ENCODE data around the gene PNMA6E. TPM values are rescaled to one million over a fixed set of nuclear protein-coding genes. Genes with fewer than 3 reads are reported as not detected.

The PNMA6E gene
- total RNA-seq, 1 donor from 2014 or later, result not detected

GRCh38 chrX:153381684-153382532 is 19.2 kb downstream of the PNMA6E start:
- no peak overlapping the region for H3K4me3 Mint-ChIP-seq (ENCODE audit: unreplicated experiment)
- DNase-seq, result no peak
- TF ChIP-seq CTCF (IDR thresholded peaks at IDR 0.05; ENCODE audit: partially characterized antibody, unreplicated experiment), result no peak
- H3K27ac Mint-ChIP-seq (ENCODE audit: unreplicated experiment), result no peak overlapping the region
- no peaks in the 10 kb centered on the region for H3K36me3 Mint-ChIP-seq (ENCODE audit: unreplicated experiment)
- H3K4me1 Mint-ChIP-seq (ENCODE audit: low read depth, unreplicated experiment), result no peaks in the 10 kb centered on the region
- H3K9me3 Mint-ChIP-seq (ENCODE audit: unreplicated experiment), result no peaks in the 10 kb centered on the region
- no peaks in the 10 kb centered on the region for H3K27me3 Mint-ChIP-seq (ENCODE audit: unreplicated experiment)

- Mint-ChIP-seq H3K27me3 (ENCODE audit: unreplicated experiment) (peaks cover 2% of the 10 kb centered on the region), H3K4me1 (ENCODE audit: low read depth, unreplicated experiment) (no peaks in the 10 kb centered on the region), H3K27ac (ENCODE audit: unreplicated experiment) (no peak overlapping the region), H3K4me3 (ENCODE audit: unreplicated experiment) (no peak overlapping the region), H3K36me3 (ENCODE audit: unreplicated experiment) (no peaks in the 10 kb centered on the region), H3K9me3 (ENCODE audit: unreplicated experiment) (peaks cover 2% of the 10 kb centered on the region)
- no peak for DNase-seq
- TF ChIP-seq CTCF (IDR thresholded peaks at IDR 0.05; ENCODE audit: partially characterized antibody, unreplicated experiment), result no peak
These were observed 20.5 kb downstream of the PNMA6E start for GRCh38 chrX:153380691-153381090.

- H3K4me3 Mint-ChIP-seq (ENCODE audit: unreplicated experiment), result no peak overlapping the region
- H3K9me3 Mint-ChIP-seq (ENCODE audit: unreplicated experiment), result peaks cover 2% of the 10 kb centered on the region
- no peaks in the 10 kb centered on the region for H3K36me3 Mint-ChIP-seq (ENCODE audit: unreplicated experiment)
- H3K27ac Mint-ChIP-seq (ENCODE audit: unreplicated experiment), result no peak overlapping the region
- peaks cover 2% of the 10 kb centered on the region for H3K27me3 Mint-ChIP-seq (ENCODE audit: unreplicated experiment)
- no peak for TF ChIP-seq CTCF (IDR thresholded peaks at IDR 0.05; ENCODE audit: partially characterized antibody, unreplicated experiment)
- DNase-seq, result no peak
- no peaks in the 10 kb centered on the region for H3K4me1 Mint-ChIP-seq (ENCODE audit: low read depth, unreplicated experiment)
These were observed 21.1 kb downstream of the PNMA6E start for GRCh38 chrX:153379971-153380581.

- no peak overlapping the region for H3K27ac Mint-ChIP-seq (ENCODE audit: unreplicated experiment)
These were observed 21.6 kb downstream of the PNMA6E start for GRCh38 chrX:153379508-153379907.

More at GRCh38 chrX:153379508-153379907, 21.6 kb downstream of the PNMA6E start:
- H3K36me3 Mint-ChIP-seq (ENCODE audit: unreplicated experiment), result no peaks in the 10 kb centered on the region
- TF ChIP-seq CTCF (IDR thresholded peaks at IDR 0.05; ENCODE audit: partially characterized antibody, unreplicated experiment), result no peak
- peaks cover 2% of the 10 kb centered on the region for H3K27me3 Mint-ChIP-seq (ENCODE audit: unreplicated experiment)
- peaks cover 2% of the 10 kb centered on the region for H3K9me3 Mint-ChIP-seq (ENCODE audit: unreplicated experiment)
- H3K4me3 Mint-ChIP-seq (ENCODE audit: unreplicated experiment), result no peak overlapping the region
- no peak for DNase-seq
- H3K4me1 Mint-ChIP-seq (ENCODE audit: low read depth, unreplicated experiment), result no peaks in the 10 kb centered on the region
